WTC11 (cell line): ENCODE measurements around the gene PARVB. TPM values are rescaled to one million over a fixed set of nuclear protein-coding genes. Genes with fewer than 3 reads are reported as not detected.

Experiments used
- ATAC-seq: fragments of 200-7000 bp; cut with Tn5 transposase; 2 replicates; pipeline ENCODE4 v1.10.0; 2021; ENCODE audit warnings: mild to moderate bottlenecking, moderate library complexity
- CTCF ChIA-PET: fragments of 300-600 bp; sonication (Branson Sonifier 250); formaldehyde crosslinking; loops from one replicate; lab custom pipeline; 2021; ENCODE audit warnings: antibody characterized with exemption; lab: Charles Lee
- POLR2A ChIA-PET: fragments of 350-600 bp; sonication (Branson Sonifier 250); formaldehyde crosslinking; loops from one replicate; lab custom pipeline; 2021; ENCODE audit warnings: antibody characterized with exemption; lab: Charles Lee
- DNase-seq: peaks from one replicate; pipeline ENCODE4 v3.0.0; 2021; ENCODE audit warnings: low spot score
- H3K27ac Mint-ChIP-seq: 2 replicates; pipeline ENCODE4 v1.8.0; 2021; ENCODE audit warnings: mixed read lengths
- H3K27me3 Mint-ChIP-seq: 2 replicates; pipeline ENCODE4 v1.8.0; 2021; ENCODE audit warnings: low read depth, mild to moderate bottlenecking, moderate library complexity, mixed read lengths
- H3K36me3 Mint-ChIP-seq: 2 replicates; pipeline ENCODE4 v1.8.0; 2021; ENCODE audit warnings: mixed read lengths
- H3K4me1 Mint-ChIP-seq: 2 replicates; pipeline ENCODE4 v1.8.0; 2022; ENCODE audit warnings: mixed read lengths
- H3K4me3 Mint-ChIP-seq: 2 replicates; pipeline ENCODE4 v1.8.0; 2021; ENCODE audit warnings: mild to moderate bottlenecking, moderate library complexity, mixed read lengths
- H3K9me3 Mint-ChIP-seq: 2 replicates; pipeline ENCODE4 v1.8.0; 2021; ENCODE audit warnings: mixed read lengths
- ATF1 ChIP-seq: sonication (generic); formaldehyde crosslinking; IDR thresholded peaks from 2 replicates; pipeline ENCODE4 v1.8.1; 2023; ENCODE audit warnings: mild to moderate bottlenecking, moderate library complexity, missing genetic modification reagents
- ATF2 ChIP-seq: sonication (generic); formaldehyde crosslinking; IDR thresholded peaks from 2 replicates; pipeline ENCODE4 v1.8.1; 2022; ENCODE audit warnings: low read depth, missing genetic modification reagents, borderline replicate concordance
- E2F1 ChIP-seq: sonication (generic); formaldehyde crosslinking; IDR thresholded peaks from 2 replicates; pipeline ENCODE4 v1.8.0; 2022; ENCODE audit warnings: mild to moderate bottlenecking, missing genetic modification reagents
- ELF4 ChIP-seq: sonication (generic); formaldehyde crosslinking; IDR thresholded peaks from 2 replicates; pipeline ENCODE4 v1.8.1; 2022; ENCODE audit warnings: low read depth, mild to moderate bottlenecking, moderate library complexity, missing genetic modification reagents
- ESRRA ChIP-seq: sonication (generic); formaldehyde crosslinking; IDR thresholded peaks from 2 replicates; pipeline ENCODE4 v1.8.1; 2022; ENCODE audit warnings: mild to moderate bottlenecking, missing genetic modification reagents, borderline replicate concordance
- GABPB1 ChIP-seq: sonication (generic); formaldehyde crosslinking; IDR thresholded peaks from 2 replicates; pipeline ENCODE4 v1.8.1; 2023; ENCODE audit warnings: mild to moderate bottlenecking, missing genetic modification reagents
- MXD4 ChIP-seq: fragments of 250-450 bp; sonication (Bioruptor Pico); IDR thresholded peaks from 2 replicates; pipeline ENCODE4 v1.8.0; 2021; ENCODE audit warnings: mild to moderate bottlenecking, moderate library complexity, borderline replicate concordance
- NFATC4 ChIP-seq: fragments of 250-450 bp; sonication (Bioruptor Pico); IDR thresholded peaks from 2 replicates; pipeline ENCODE4 v1.9.0; 2021; ENCODE audit warnings: mild to moderate bottlenecking
- PRRX2 ChIP-seq: fragments of 250-450 bp; sonication (Bioruptor Pico); IDR thresholded peaks from 2 replicates; pipeline ENCODE4 v1.8.0; 2021; ENCODE audit warnings: mild to moderate bottlenecking
- SP1 ChIP-seq: sonication (generic); formaldehyde crosslinking; conservative IDR thresholded peaks from 2 replicates; pipeline ENCODE4 v1.8.1; 2022; ENCODE audit warnings: missing genetic modification reagents
- ZNF423 ChIP-seq: fragments of 250-450 bp; sonication (Bioruptor Pico); IDR thresholded peaks from 2 replicates; pipeline ENCODE4 v2.1.2; 2022; ENCODE audit warnings: mild to moderate bottlenecking, moderate library complexity
- total RNA-seq: library from RNA; stranded (reverse); gene quantifications from 3 replicates; pipeline ENCODE4 v1.2.3, GENCODE V29; 2021
- TF ChIP-seq, protein P1 (sequence below): sonication (generic); formaldehyde crosslinking; IDR thresholded peaks from 2 replicates; pipeline ENCODE4 v1.8.1; 2022; ENCODE audit warnings: low read depth, mild to moderate bottlenecking, moderate library complexity, missing genetic modification reagents, borderline replicate concordance
- TF ChIP-seq, protein P2 (sequence below): sonication (generic); formaldehyde crosslinking; IDR thresholded peaks from 2 replicates; pipeline ENCODE4 v1.8.0; 2023; ENCODE audit warnings: missing genetic modification reagents, mild to moderate bottlenecking, borderline replicate concordance
- TF ChIP-seq, protein P3 (sequence below): sonication (generic); formaldehyde crosslinking; IDR thresholded peaks from 2 replicates; pipeline ENCODE4 v1.8.1; 2022; ENCODE audit warnings: missing genetic modification reagents, borderline replicate concordance

Gene PARVB
- total RNA-seq, 1 experiment from 2014 or later, result 3.3 TPM

DNA sequence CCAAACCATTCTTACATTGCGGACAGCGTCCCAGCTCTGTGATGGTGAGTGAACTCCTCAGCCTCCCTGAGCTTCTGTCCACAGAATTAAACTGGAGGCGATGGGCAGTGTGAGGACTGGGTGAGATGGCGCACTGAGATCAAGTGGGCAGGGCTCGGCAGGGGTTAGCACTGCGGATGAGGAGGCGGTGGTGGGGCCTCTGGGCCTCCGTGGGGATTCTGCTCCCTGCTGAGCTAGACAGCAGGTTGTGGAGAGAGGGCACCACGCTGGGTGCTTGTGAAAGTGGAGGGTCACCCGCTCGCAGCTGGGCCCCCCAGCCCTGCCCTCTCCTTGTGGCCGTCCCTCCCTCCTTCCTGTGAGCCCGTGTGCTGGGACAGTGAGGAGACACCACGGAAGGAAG is 131.0 kb downstream of the PARVB start:
- H3K9me3 Mint-ChIP-seq, result no peaks in the 10 kb centered on the region
- H3K36me3 Mint-ChIP-seq, result no peaks in the 10 kb centered on the region
- H3K27me3 Mint-ChIP-seq, result no peaks in the 10 kb centered on the region; the same call in 1 of the 2 replicates
- H3K27ac Mint-ChIP-seq, result no peak overlapping the region
- no peak for ATAC-seq
- H3K4me3 Mint-ChIP-seq, result no peak overlapping the region
- CTCF ChIA-PET, result no interaction called here
- TF ChIP-seq SP1 (CRISPR knock-in tag), result no peak
- TF ChIP-seq, protein P1, sequence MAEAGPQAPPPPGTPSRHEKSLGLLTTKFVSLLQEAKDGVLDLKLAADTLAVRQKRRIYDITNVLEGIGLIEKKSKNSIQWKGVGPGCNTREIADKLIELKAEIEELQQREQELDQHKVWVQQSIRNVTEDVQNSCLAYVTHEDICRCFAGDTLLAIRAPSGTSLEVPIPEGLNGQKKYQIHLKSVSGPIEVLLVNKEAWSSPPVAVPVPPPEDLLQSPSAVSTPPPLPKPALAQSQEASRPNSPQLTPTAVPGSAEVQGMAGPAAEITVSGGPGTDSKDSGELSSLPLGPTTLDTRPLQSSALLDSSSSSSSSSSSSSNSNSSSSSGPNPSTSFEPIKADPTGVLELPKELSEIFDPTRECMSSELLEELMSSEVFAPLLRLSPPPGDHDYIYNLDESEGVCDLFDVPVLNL (CRISPR knock-in tag), result no peak
- TF ChIP-seq, protein P2, sequence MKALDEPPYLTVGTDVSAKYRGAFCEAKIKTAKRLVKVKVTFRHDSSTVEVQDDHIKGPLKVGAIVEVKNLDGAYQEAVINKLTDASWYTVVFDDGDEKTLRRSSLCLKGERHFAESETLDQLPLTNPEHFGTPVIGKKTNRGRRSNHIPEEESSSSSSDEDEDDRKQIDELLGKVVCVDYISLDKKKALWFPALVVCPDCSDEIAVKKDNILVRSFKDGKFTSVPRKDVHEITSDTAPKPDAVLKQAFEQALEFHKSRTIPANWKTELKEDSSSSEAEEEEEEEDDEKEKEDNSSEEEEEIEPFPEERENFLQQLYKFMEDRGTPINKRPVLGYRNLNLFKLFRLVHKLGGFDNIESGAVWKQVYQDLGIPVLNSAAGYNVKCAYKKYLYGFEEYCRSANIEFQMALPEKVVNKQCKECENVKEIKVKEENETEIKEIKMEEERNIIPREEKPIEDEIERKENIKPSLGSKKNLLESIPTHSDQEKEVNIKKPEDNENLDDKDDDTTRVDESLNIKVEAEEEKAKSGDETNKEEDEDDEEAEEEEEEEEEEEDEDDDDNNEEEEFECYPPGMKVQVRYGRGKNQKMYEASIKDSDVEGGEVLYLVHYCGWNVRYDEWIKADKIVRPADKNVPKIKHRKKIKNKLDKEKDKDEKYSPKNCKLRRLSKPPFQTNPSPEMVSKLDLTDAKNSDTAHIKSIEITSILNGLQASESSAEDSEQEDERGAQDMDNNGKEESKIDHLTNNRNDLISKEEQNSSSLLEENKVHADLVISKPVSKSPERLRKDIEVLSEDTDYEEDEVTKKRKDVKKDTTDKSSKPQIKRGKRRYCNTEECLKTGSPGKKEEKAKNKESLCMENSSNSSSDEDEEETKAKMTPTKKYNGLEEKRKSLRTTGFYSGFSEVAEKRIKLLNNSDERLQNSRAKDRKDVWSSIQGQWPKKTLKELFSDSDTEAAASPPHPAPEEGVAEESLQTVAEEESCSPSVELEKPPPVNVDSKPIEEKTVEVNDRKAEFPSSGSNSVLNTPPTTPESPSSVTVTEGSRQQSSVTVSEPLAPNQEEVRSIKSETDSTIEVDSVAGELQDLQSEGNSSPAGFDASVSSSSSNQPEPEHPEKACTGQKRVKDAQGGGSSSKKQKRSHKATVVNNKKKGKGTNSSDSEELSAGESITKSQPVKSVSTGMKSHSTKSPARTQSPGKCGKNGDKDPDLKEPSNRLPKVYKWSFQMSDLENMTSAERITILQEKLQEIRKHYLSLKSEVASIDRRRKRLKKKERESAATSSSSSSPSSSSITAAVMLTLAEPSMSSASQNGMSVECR (CRISPR knock-in tag), result no peak
- TF ChIP-seq ATF1 (CRISPR knock-in tag), result no peak
- no peak for TF ChIP-seq MXD4 (CRISPR knock-in tag)
- TF ChIP-seq ESRRA (CRISPR knock-in tag), result no peak
- no peak for TF ChIP-seq ATF2 (CRISPR knock-in tag)
- no peak for TF ChIP-seq NFATC4 (CRISPR knock-in tag)
- no peak for TF ChIP-seq E2F1
- TF ChIP-seq GABPB1 (CRISPR knock-in tag), result no peak
- no peak for TF ChIP-seq PRRX2 (CRISPR knock-in tag)
- TF ChIP-seq, protein P3, sequence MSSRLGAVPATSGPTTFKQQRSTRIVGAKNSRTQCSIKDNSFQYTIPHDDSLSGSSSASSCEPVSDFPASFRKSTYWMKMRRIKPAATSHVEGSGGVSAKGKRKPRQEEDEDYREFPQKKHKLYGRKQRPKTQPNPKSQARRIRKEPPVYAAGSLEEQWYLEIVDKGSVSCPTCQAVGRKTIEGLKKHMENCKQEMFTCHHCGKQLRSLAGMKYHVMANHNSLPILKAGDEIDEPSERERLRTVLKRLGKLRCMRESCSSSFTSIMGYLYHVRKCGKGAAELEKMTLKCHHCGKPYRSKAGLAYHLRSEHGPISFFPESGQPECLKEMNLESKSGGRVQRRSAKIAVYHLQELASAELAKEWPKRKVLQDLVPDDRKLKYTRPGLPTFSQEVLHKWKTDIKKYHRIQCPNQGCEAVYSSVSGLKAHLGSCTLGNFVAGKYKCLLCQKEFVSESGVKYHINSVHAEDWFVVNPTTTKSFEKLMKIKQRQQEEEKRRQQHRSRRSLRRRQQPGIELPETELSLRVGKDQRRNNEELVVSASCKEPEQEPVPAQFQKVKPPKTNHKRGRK, result no peak
- H3K4me1 Mint-ChIP-seq, result peaks cover 31% of the 10 kb centered on the region
- DNase-seq, result no peak
- POLR2A ChIA-PET, result no interaction called here

GRCh38 chr22:44157916-44158618 is 134.0 kb downstream of the PARVB start:
- H3K4me3 Mint-ChIP-seq, result no peak overlapping the region
- CTCF ChIA-PET, result interaction anchor here (0.9 to 1.6 kb wide), 5 partner anchors 9 to 273 kb away, joined by 3 to 4 read pairs (median 3); no protein-coding TSS in a partner anchor

More at GRCh38 chr22:44157916-44158618, 134.0 kb downstream of the PARVB start:
- Mint-ChIP-seq H3K4me1 (peaks cover 41% of the 10 kb centered on the region), H3K9me3 (no peaks in the 10 kb centered on the region), H3K36me3 (no peaks in the 10 kb centered on the region), H3K27me3 (no peaks in the 10 kb centered on the region; the same call in 1 of the 2 replicates), H3K27ac (no peak overlapping the region; the same call in 1 of the 2 replicates)
- no peak for DNase-seq
- no peak for TF ChIP-seq ELF4
- no peak for TF ChIP-seq SP1 (CRISPR knock-in tag)
- TF ChIP-seq ZNF423 (CRISPR knock-in tag), result peak; percentile 61
- peak; percentile 57 for ATAC-seq
- POLR2A ChIA-PET, result interaction anchor here (0.6 kb wide), 1 partner anchor 9 kb away, joined by 3 read pairs; no protein-coding TSS in a partner anchor
